Activated naive CD4-positive, alpha-beta T cell treated with Interleukin-2 at 50 U/mL for 16 hours (primary cell): ENCODE results near the gene TPI1.

ENCODE experiments used
- DNase-seq: peaks from one replicate; pipeline ENCODE4 v3.0.0-alpha.2; 2020

TPI1 gene

DNA sequence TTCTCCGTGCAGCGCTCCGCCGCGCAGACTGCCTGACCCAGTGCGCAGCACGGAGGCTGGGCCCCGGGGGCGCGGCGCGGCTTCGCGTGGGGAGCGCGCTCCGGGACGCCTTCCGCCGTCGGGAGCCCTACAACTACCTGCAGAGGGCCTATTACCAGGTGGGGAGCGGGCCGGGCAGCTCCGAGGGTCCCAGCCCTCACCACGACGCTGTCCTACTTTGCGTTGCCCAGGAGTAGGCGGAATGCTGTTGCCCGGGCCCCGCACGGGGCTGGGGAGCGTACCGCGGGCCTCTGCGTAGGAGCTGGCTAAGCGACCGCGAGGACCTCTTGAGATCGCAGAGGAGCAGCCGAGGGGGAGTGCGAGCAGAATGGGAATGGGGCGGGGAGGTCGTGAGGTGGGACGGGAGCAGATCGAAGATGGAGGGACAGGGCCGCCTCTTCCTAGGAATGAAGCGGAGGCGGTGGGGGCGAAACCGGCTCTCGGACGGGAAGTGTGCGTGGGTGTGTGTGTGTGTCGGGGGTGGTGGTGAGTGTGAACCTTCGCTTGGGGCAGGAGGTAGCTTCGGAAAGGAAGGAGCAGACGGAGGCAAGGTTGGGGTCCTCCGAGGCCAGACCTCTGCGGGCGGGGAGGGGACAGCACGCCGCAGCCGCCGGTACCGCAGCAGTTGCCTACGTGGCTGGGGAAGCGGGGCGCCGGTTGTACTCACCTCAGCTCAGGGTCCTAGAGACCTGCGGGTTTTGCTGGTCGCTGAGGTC lies 38.4 kb upstream of the TPI1 start:
- DNase-seq = peak; percentile 45

- DNase-seq = no peak
Observed at GRCh38 chr12:6829536-6830220, 37.7 kb upstream of the TPI1 start.

DNA sequence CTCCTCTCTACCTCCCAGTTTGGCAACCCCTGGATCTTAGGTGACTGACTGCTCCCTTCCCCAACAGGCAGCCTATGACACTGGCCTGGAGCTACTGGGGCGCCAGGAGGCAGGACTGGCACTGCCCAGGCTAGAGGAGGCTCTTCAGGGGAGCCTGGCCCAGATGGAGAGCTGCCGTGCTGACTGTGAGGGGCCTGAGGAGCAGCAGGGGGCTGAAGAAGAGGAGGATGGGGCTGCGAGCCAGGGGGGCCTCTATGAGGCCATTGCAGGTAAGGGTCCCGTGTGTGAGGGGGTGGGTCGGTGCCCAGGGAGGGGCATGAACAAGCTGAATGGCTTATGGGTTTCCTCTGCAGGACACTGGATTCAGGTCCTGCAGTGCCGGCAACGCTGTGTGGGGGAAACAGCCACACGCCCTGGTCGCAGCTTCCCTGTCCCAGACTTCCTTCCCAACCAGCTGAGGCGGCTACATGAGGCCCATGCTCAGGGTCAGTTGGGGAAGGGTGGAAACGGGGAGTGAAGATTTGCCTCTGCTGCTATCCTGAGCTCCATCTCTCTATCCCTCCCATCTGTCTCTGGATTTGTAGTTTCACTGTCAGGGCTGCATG lies 36.9 kb upstream of the TPI1 start:
- no peak for DNase-seq

DNA sequence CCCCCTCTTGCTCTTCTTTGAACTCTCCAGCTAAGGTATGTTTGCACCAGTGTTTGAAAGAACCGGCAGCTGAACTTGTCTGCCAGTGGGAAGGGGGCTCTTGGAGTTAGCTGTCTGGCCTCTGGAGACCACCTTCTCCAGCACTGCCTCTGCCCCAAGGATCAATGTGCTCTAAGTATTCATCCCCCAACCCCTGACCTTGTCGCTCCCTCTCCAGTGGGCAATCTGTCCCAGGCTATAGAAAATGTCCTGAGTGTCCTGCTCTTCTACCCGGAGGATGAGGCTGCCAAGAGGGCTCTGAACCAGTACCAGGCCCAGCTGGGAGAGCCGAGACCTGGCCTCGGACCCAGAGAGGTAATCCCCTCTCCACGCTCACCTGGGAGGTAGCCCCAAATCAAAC lies 36.3 kb upstream of the TPI1 start:
- no peak for DNase-seq

DNA sequence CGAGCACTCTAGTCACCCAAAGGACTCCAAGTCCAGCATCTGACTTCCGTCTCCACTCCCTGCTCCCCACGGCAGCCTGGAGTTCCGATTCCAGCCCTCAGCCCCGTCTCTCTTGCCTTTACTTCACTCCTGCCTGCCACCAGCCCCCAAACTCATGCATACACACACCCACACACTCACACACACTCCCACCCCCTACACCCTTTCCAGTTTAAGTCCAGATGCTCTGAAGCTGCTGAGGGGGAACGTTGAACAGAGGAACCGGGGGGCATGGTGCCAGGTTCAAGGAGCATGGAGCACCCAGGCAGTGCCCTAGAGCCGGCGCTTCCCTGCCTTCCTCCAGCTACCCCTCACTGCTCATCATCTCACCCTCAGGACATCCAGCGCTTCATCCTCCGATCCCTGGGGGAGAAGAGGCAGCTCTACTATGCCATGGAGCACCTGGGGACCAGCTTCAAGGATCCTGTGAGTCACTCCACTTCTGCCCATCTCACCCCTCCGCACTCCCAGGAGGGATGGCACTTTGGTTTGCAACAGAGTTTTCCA lies 35.8 kb upstream of the TPI1 start:
- no peak for DNase-seq

DNA sequence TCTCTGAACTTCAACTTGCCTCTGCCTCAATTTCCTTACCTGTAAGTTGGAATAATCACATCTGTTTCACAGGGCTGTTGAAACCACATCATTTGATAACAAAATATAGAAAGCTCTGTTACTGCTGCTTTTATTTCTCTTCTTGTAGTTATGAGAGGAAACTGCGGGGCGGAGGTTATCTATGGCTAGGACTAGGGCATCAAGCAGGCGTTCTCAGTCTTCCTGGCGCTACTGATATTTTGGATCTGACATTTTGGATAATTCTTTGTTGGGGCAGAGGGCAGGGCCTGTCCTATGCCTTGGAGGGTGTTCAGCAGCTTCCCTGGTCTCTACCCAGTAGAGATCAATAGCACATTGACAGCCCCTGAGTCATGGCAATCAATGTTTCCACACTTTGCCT lies 35.2 kb upstream of the TPI1 start:
- no peak for DNase-seq

GRCh38 chr12:6833189-6833890 lies 34.0 kb upstream of the TPI1 start:
- no peak for DNase-seq

GRCh38 chr12:6834254-6834653 lies 33.1 kb upstream of the TPI1 start:
- no peak for DNase-seq

- no peak for DNase-seq
Observed at GRCh38 chr12:6834873-6835272, 32.5 kb upstream of the TPI1 start.

- DNase-seq = no peak
Observed at GRCh38 chr12:6836851-6837250, 30.5 kb upstream of the TPI1 start.

DNA sequence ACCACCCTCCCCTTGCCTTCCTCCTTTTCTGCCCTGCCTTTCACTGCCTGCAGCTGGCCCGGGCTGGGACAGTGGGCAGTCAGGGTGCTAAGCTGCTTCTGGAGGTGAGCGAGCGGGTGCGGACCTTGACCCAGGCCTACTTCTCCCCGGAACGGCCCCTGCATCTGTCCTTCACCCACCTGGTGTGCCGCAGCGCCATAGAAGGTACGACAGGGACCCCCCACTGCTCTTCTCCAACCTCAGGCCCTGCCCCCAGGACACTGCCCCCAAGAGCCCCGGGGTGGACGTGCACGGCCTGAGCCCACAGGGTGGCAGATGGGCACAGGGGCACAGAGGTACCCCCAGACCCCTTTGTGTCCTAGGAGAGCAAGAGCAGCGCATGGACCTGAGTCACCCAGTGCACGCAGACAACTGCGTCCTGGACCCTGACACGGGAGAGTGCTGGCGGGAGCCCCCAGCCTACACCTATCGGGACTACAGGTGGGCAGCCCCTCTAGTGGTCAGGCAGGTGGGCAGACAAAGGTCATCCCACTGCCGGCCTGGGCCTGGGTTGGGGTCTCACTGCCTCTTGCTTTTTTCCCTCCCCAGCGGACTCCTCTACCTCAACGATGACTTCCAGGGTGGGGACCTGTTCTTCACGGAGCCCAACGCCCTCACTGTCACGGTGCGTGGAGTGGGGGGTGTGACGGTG lies 29.8 kb upstream of the TPI1 start:
- no peak for DNase-seq

DNA sequence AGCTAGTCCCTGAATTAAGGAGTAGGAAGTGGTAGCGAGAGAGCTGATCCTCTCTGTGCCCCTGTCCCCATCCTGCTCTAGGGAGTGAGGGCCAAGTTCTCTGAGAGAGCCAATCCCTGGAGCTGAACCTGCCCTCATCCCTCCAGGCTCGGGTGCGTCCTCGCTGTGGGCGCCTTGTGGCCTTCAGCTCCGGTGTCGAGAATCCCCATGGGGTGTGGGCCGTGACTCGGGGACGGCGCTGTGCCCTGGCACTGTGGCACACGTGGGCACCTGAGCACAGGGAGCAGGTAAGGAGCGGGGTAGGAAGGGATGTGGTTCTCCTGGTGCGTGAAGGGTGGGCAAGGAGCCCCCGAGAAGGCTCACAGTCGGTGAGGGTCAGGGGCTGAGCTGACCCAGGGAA lies 28.5 kb upstream of the TPI1 start:
- no peak for DNase-seq

DNA sequence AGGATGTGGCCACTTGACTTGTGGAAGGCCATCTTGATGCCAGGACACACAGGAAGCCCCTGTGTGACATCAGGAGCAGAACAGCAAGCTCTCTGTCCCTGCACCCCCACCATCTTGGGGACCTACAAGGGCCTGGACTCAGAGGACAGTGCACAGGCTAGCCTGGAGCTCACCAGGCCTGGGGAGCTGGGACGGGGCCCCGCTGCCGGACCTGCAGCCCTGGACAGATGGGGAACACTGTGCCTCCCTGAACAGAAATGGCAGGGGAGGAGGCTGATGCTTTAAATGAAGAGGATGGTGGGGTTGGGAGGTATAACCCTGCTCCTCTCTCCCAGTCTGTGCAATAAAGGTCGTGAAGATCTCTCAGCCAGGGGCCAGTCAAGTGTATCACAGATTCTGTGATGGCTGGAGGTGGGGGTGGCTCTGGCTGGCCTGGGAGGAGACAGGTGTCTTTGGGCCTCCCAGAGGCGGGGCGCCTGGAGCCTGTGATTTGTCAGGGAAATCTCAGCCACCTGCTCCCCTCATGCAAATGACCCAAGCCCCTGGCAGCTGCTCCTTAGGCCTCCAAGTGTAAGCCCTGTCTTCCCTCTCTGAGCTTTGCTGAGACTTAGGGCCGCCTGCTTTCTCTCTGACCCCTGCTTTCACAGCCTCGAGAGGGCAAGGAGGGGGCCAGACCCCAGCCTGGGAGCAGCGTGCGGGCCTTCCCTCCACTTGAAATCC lies 27.7 kb upstream of the TPI1 start:
- no peak for DNase-seq

GRCh38 chr12:6840330-6840729 lies 27.0 kb upstream of the TPI1 start:
- DNase-seq = no peak

DNA sequence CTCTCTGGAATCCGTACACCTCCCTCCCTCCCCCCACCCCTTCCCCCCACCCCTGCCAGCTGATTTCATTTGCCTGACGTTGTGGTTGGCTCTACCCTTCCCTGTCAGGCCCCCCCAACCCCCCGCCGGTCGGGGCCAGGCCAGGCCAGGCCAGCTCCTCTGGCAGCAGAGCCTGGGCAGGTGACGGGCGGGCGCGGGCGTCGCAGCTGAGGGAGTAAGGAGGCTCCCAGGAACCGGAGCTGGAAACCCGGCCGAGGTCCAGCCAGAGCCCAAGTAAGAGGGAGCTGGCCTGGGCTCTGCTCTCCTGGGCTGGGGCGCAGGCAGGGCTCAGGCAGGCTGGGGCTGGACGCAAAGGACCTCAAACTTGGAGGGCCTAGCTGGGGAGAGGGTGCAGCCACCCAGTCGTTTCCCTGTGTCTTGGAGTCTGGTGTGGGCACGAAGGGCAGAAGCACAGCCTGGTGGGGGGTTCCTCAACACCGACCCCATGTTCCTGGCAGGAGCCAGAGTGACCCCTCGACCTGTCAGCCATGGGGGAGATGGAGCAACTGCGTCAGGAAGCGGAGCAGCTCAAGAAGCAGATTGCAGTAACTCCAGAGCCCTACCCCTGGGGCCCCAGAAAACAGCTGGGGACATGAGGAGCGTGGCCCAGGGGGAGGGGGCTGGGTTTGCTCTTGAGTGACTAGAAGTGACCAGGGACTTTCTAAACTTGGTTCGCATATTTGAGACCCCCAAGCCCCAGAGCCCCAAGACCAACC lies 26.4 kb upstream of the TPI1 start, which contains the start of gene GNB3:
Gene GNB3 (plus strand): TSS at position 165 of the 755 bp plus-strand sequence. CDS start 363 bp downstream, at position 528.
- no peak for DNase-seq

DNA sequence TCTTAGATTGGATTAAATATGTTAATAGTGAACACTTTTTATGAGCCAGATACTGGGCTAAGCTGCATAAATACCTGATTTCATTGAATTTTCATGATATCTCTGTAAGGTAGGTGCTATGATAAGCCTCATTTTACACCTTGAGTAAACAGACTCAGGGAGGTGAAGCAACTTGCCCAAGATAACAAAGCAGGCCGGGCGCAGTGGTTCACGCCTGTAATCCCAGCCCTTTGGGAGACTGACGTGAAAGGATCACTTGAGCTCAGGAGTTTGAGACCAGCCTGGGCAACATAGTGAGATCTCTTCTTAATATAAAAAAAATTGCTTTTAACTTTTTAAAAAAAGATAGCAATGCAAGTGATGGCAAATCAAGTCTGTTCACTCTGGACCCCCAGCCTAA lies 25.3 kb upstream of the TPI1 start:
- no peak for DNase-seq

GRCh38 chr12:6843118-6843902 lies 24.0 kb upstream of the TPI1 start:
- no peak for DNase-seq

GRCh38 chr12:6845395-6845794 lies 21.9 kb upstream of the TPI1 start:
- DNase-seq = no peak

DNA sequence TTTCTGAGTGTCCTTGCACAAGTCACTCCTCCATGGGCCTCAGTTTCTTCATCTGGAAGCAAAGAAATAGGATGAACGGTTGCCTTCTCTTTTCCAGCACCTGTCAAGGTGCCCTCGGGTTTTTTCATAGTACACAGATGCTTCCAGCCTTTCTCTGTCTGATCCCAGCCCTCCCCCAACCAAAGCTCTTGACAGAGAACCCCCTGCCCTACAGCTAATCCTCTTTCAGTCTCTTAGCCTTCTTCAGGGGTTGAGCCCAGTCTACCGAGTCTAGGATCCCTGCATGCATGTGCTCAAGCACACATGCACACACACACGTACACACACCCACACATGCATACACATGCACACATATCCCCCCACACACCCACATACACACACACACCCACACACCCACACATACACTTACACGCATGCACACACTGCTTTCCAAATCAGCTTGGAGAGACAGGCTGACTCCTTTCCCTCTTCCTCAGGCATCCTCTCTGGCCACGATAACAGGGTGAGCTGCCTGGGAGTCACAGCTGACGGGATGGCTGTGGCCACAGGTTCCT lies 20.9 kb upstream of the TPI1 start:
- no peak for DNase-seq

DNA sequence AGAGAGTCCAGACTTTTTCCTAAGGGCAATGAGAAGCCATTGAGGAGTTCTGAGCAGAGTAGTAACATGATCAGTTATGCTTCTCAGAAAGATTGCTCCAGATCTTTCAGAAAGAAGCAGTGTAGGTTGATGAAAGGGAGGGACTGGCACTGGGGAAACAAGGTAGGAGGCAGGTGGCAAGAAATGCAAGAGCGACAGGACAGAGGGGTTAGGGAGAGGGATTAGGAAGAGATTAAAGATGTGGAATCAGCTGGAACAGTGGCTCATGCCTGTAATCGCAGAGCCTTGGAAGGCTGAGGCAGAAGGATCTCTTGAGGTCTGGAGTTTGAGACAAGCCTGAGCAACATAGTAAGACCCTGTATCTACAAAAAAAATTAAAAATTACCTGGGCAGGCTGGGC lies 19.7 kb upstream of the TPI1 start:
- no peak for DNase-seq
